Neural progenitor cell (in vitro differentiated cells): ENCODE results near the gene CLINT1.

Source experiments
- CTCF ChIP-seq: fragments of 200-600 bp; sonication (generic); IDR thresholded peaks from 2 replicates; pipeline ENCODE4 v1.5.1; 2017; ENCODE audit warnings: antibody characterized with exemption, mild to moderate bottlenecking
- EZH2 ChIP-seq: fragments of 200-600 bp; sonication (generic); IDR thresholded peaks from 2 replicates; pipeline ENCODE4 v1.6.1; 2017; ENCODE audit warnings: antibody characterized with exemption, mild to moderate bottlenecking, moderate library complexity
- EZH2phosphoT487 ChIP-seq: fragments of 200-600 bp; sonication (generic); IDR thresholded peaks from 2 replicates; pipeline ENCODE4 v1.6.1; 2017; ENCODE audit warnings: antibody characterized with exemption

- TF ChIP-seq CTCF = no peak
- TF ChIP-seq EZH2 = no peak
- no peak for TF ChIP-seq EZH2phosphoT487
Observed at GRCh38 chr5:157890836-157891597, 32.1 kb upstream of the CLINT1 start.
